Anterior cingulate cortex (tissue), 58 donors: ENCODE results near the gene MTHFR.

Source experiments
- DNase-seq, 58 donors: peaks; one replicate each; lab custom pipeline; 2025; lab: John Stamatoyannopoulos, UW

Gene MTHFR

GRCh38 chr1:11740258-11741192 lies 65.2 kb downstream of the MTHFR start:
- no peak for DNase-seq

GRCh38 chr1:11738783-11739182 lies 67.0 kb downstream of the MTHFR start:
- DNase-seq, result no peak

- no peak for DNase-seq
Measured at GRCh38 chr1:11738096-11738495, 67.7 kb downstream of the MTHFR start.

GRCh38 chr1:11736746-11737639 lies 68.8 kb downstream of the MTHFR start:
- peak in 8 of 58 donors; percentile 18 to 62 (median 36) for DNase-seq

GRCh38 chr1:11735854-11736745 lies 69.7 kb downstream of the MTHFR start, which contains the start of gene AGTRAP:
TSS of gene AGTRAP (plus strand) at chr1:11736136. CDS start at chr1:11736209, 73 bp downstream.
- peak; percentile 22 to 97 (median 91) for DNase-seq
